Prostate gland (tissue), 2 donors: Measurements from ENCODE around the gene RETN. TPM values are rescaled to one million over a fixed set of nuclear protein-coding genes. Genes with fewer than 3 reads are reported as not detected.

Source experiments
- DNase-seq: peaks from one replicate; pipeline ENCODE4 v3.0.0-alpha.2; 2019; ENCODE audit warnings: low spot score
- H3K27ac ChIP-seq, 2 donors: fragments of 200-600 bp; sonication (generic); 2 replicates each; pipeline ENCODE4 v1.5.1; 2017 to 2019
- H3K27me3 ChIP-seq: fragments of 200-600 bp; sonication (generic); replicated peaks from 2 replicates; pipeline ENCODE4 v1.5.1; 2019; ENCODE audit not compliant: insufficient read depth
- H3K36me3 ChIP-seq, 2 donors: fragments of 200-600 bp; sonication (generic); 1 replicate in 1 of 2; 2 replicates in 1 of 2; pipeline versions ENCODE4 v1.5.1 to v1.8.1; 2017 to 2019
- H3K4me1 ChIP-seq: fragments of 200-600 bp; sonication (generic); replicated peaks from 2 replicates; pipeline ENCODE4 v1.5.1; 2019
- H3K4me3 ChIP-seq, 2 donors: fragments of 200-600 bp; sonication (generic); 2 replicates each; pipeline ENCODE4 v1.5.1; 2017 to 2019
- H3K9me3 ChIP-seq: fragments of 200-600 bp; sonication (generic); 2 replicates; pipeline ENCODE4 v1.5.1; 2017
- CTCF ChIP-seq, 4 experiments: fragments of 200-600 bp in 2 of 4; fragments of 450-650 bp in 2 of 4; sonication (generic) in 2 of 4; IDR thresholded peaks; 1 replicate in 3 of 4; 2 replicates in 1 of 4; pipeline ENCODE4 v1.5.1; 2016 to 2019; ENCODE audit warnings: antibody characterized with exemption in 4 of 4, mild to moderate bottlenecking in 2 of 4, moderate library complexity in 2 of 4
- POLR2A ChIP-seq: fragments of 450-650 bp; IDR thresholded peaks from one replicate; pipeline ENCODE4 v1.6.1; 2016; ENCODE audit warnings: antibody characterized with exemption, mild to moderate bottlenecking
- POLR2AphosphoS5 ChIP-seq: sonication (generic); formaldehyde crosslinking; IDR thresholded peaks from one replicate; pipeline ENCODE4 v1.6.1; 2017; ENCODE audit warnings: antibody characterized with exemption
- WGBS: methylation state at CpG from one replicate; pipeline ENCODE4 v1.1.5; 2018; 5-methylcytosine and 5-hydroxymethylcytosine counted together
- intact Hi-C: fragments of 100-400 bp; cut with DNase I; formaldehyde crosslinking; loops from one replicate; pipeline ENCODE4 v1.14.2; 2022
- total RNA-seq, 2 donors: library from RNA; depleted of rRNA; stranded (reverse); fragments of >200 nt; gene quantifications; one replicate each; pipeline ENCODE4 v1.1.0, GENCODE V29; 2016

Gene RETN
- total RNA-seq, 2 donors from 2014 or later, result not detected

- Histone ChIP-seq H3K27ac (peak within 1 kb of the TSS; percentile 78 to 84), H3K9me3 (no peaks in the 10 kb centered on the region), H3K27me3 (no peaks in the 10 kb centered on the region), H3K4me1 (peaks cover 13% of the 10 kb centered on the region), H3K36me3 (peaks cover 0 to 6% of the 10 kb centered on the region in 2 donors), H3K4me3 (peak within 1 kb of the TSS; percentile 84 to 92)
- under 1% methylated on average over 40 of the region's 40 CpGs for WGBS
- intact Hi-C loops, result loop anchor here (10.0 kb wide), 1 partner anchor 535 kb away; no protein-coding TSS in a partner anchor
- peak; percentile 99 for DNase-seq
- TF ChIP-seq CTCF (IDR thresholded peaks at IDR 0.05), result peak in 2 of 4 experiments; percentile 6 to 13
- TF ChIP-seq POLR2AphosphoS5, result peak; percentile 99
- TF ChIP-seq POLR2A, result peak; percentile 50
These were observed 39.3 kb upstream of the RETN start, which contains the start of the genes PET100 and XAB2 for GRCh38 chr19:7629347-7630054. Gene PET100, plus strand, starts transcription at chr19:7629793. Its CDS starts 41 bp downstream, at chr19:7629834. Gene XAB2, minus strand, starts transcription at chr19:7629545. Its CDS starts 18 bp downstream, at chr19:7629527.

- Histone ChIP-seq H3K36me3 (no peaks in the 10 kb centered on the region), H3K4me3 (no peak overlapping the region), H3K27me3 (no peaks in the 10 kb centered on the region), H3K4me1 (peaks cover 13% of the 10 kb centered on the region), H3K9me3 (no peaks in the 10 kb centered on the region), H3K27ac (no peak overlapping the region)
- no peak for TF ChIP-seq POLR2A
- no peak for TF ChIP-seq CTCF (IDR thresholded peaks at IDR 0.05)
- no peak for TF ChIP-seq POLR2AphosphoS5
- DNase-seq, result no peak
- intact Hi-C loops, result loop anchor here (10.0 kb wide), 1 partner anchor 537 kb away; no protein-coding TSS in a partner anchor
- 92% methylated on average over 12 of the region's 12 CpGs for WGBS
These were observed 37.3 kb upstream of the RETN start for GRCh38 chr19:7631577-7631976.

- WGBS, result 87% methylated on average over 40 of the region's 40 CpGs
- DNase-seq, result no peak
- intact Hi-C loops, result loop anchor here (10.0 kb wide), 1 partner anchor 538 kb away; no protein-coding TSS in a partner anchor
- no peaks in the 10 kb centered on the region for H3K9me3 ChIP-seq
- TF ChIP-seq POLR2AphosphoS5 (no peak), POLR2A (no peak), CTCF (IDR thresholded peaks at IDR 0.05) (no peak)
- peaks cover 13% of the 10 kb centered on the region for H3K4me1 ChIP-seq
- H3K27ac ChIP-seq, result no peak overlapping the region
- H3K27me3 ChIP-seq, result no peaks in the 10 kb centered on the region
- H3K36me3 ChIP-seq, result no peaks in the 10 kb centered on the region
- no peak overlapping the region for H3K4me3 ChIP-seq
These were observed 36.3 kb upstream of the RETN start for GRCh38 chr19:7632340-7633203.

- DNase-seq, result no peak
- no peak for TF ChIP-seq POLR2A
- TF ChIP-seq CTCF (IDR thresholded peaks at IDR 0.05), result no peak
- TF ChIP-seq POLR2AphosphoS5, result no peak
- WGBS, result 35% methylated on average over 2 of the region's 2 CpGs
- intact Hi-C loops, result loop anchor here (10.0 kb wide), 1 partner anchor 539 kb away; no protein-coding TSS in a partner anchor
- Histone ChIP-seq H3K4me1 (peaks cover 5% of the 10 kb centered on the region), H3K36me3 (no peaks in the 10 kb centered on the region), H3K27ac (no peak within 1 kb of the TSS), H3K9me3 (no peaks in the 10 kb centered on the region), H3K27me3 (no peaks in the 10 kb centered on the region), H3K4me3 (no peak within 1 kb of the TSS)
These were observed 35.2 kb upstream of the RETN start, which contains the start of gene PCP2 for GRCh38 chr19:7633698-7634097. Gene PCP2, minus strand, starts transcription at chr19:7633719. Its CDS starts 262 bp downstream, at chr19:7633457.
